Activated CD4-positive, alpha-beta memory T cell treated with anti-CD3 and anti-CD28 coated beads, Interleukin-2, amount 10 ng/mL, durations not matched to agents 7 days and 5 days (primary cell): Measurements from ENCODE around the gene FOSL1. TPM values are rescaled to one million over a fixed set of nuclear protein-coding genes. Genes with fewer than 3 reads are reported as not detected.
A peak's percentile ranks its signal among the peaks of the same experiment; 100 is the strongest.

Experiments used
- CTCF ChIA-PET: fragments of 350-600 bp; sonication (Branson Sonifier 250); formaldehyde crosslinking; loops from one replicate; lab custom pipeline; 2021; ENCODE audit warnings: antibody characterized with exemption, inconsistent platforms; lab: Charles Lee
- POLR2A ChIA-PET: fragments of 350-600 bp; sonication (Branson Sonifier 250); formaldehyde crosslinking; loops from one replicate; lab custom pipeline; 2021; ENCODE audit warnings: antibody characterized with exemption; lab: Charles Lee
- DNase-seq: peaks from one replicate; pipeline ENCODE4 v3.0.0-alpha.2; 2020
- H3K27ac Mint-ChIP-seq: one replicate; pipeline ENCODE4 v1.8.0; 2021; ENCODE audit warnings: mild to moderate bottlenecking, mixed read lengths
- H3K27me3 Mint-ChIP-seq: one replicate; pipeline ENCODE4 v1.8.0; 2021; ENCODE audit warnings: mixed read lengths
- H3K36me3 Mint-ChIP-seq: one replicate; pipeline ENCODE4 v1.8.0; 2021; ENCODE audit warnings: low read depth, mixed read lengths
- H3K4me1 Mint-ChIP-seq: one replicate; pipeline ENCODE4 v1.8.0; 2021; ENCODE audit warnings: mixed read lengths
- H3K4me3 Mint-ChIP-seq: one replicate; pipeline ENCODE4 v1.8.0; 2021; ENCODE audit warnings: mild to moderate bottlenecking, mixed read lengths
- H3K9me3 Mint-ChIP-seq: one replicate; pipeline ENCODE4 v1.8.0; 2021; ENCODE audit warnings: mixed read lengths
- total RNA-seq, 2 experiments: library from RNA; stranded (reverse); gene quantifications; one replicate each; pipeline ENCODE4 v1.2.3, GENCODE V29; 2021

FOSL1 gene
- total RNA-seq, 2 experiments from 2014 or later, result 4.5 to 5.0 TPM

- Mint-ChIP-seq H3K27me3 (peaks cover 9% of the 10 kb centered on the region), H3K4me1 (peaks cover 28% of the 10 kb centered on the region), H3K4me3 (no peak overlapping the region), H3K9me3 (no peaks in the 10 kb centered on the region), H3K27ac (no peak overlapping the region), H3K36me3 (no peaks in the 10 kb centered on the region)
- CTCF ChIA-PET, result interaction anchor here (4.0 kb wide), 1 partner anchor 15 kb away, joined by 56 read pairs; the partner anchor contains the start of genes CCDC85B and FIBP
- POLR2A ChIA-PET, result interaction anchor here (0.7 to 8.8 kb wide), 2 partner anchors 15 kb away, joined by 3 to 185 read pairs; partner anchors contain the start of genes C11orf68, CCDC85B and FIBP
- no peak for DNase-seq
Measured at GRCh38 chr11:65903715-65904114, 3.5 kb upstream of the FOSL1 start.

- no peak for DNase-seq
- Mint-ChIP-seq H3K9me3 (no peaks in the 10 kb centered on the region), H3K27ac (no peak overlapping the region), H3K27me3 (peaks cover 9% of the 10 kb centered on the region), H3K36me3 (no peaks in the 10 kb centered on the region), H3K4me1 (peaks cover 32% of the 10 kb centered on the region), H3K4me3 (no peak overlapping the region)
- POLR2A ChIA-PET, result interaction anchor here (1.7 to 8.8 kb wide), 3 partner anchors 13 to 15 kb away, joined by 8 to 185 read pairs (median 41); partner anchors contain the start of genes C11orf68, CCDC85B, DRAP1 and FIBP
- CTCF ChIA-PET, result interaction anchor here (1.0 to 4.0 kb wide), 2 partner anchors 10 to 14 kb away, joined by 3 to 56 read pairs; partner anchors contain the start of genes CCDC85B and FIBP
Measured at GRCh38 chr11:65903068-65903481, 2.9 kb upstream of the FOSL1 start.

GRCh38 chr11:65900899-65901180 is 652 bp upstream of the FOSL1 start:
- Mint-ChIP-seq H3K4me3 (peak overlapping the region; percentile 52), H3K9me3 (no peaks in the 10 kb centered on the region), H3K27me3 (peaks cover 4% of the 10 kb centered on the region), H3K36me3 (peaks cover 7% of the 10 kb centered on the region), H3K27ac (peak overlapping the region; percentile 73), H3K4me1 (peaks cover 51% of the 10 kb centered on the region)
- ChIA-PET CTCF (interaction anchor here (0.6 to 4.0 kb wide), 7 partner anchors 9 to 190 kb away, joined by 3 to 56 read pairs (median 6); partner anchors contain the start of genes CCDC85B, FIBP and MUS81), POLR2A (interaction anchor here (0.8 to 8.8 kb wide), 16 partner anchors 9 to 111 kb away, joined by 3 to 185 read pairs (median 4); partner anchors contain the start of genes BANF1, C11orf68, CCDC85B and CFL1)
- no peak for DNase-seq

GRCh38 chr11:65899356-65900124 is 648 bp downstream of the FOSL1 start:
- H3K9me3 Mint-ChIP-seq, result no peaks in the 10 kb centered on the region
- peak overlapping the region; percentile 66 for H3K27ac Mint-ChIP-seq
- peaks cover 58% of the 10 kb centered on the region for H3K4me1 Mint-ChIP-seq
- ChIA-PET POLR2A (interaction anchor here (1.3 to 8.8 kb wide), 9 partner anchors 11 to 187 kb away, joined by 3 to 185 read pairs (median 17); partner anchors contain the start of genes C11orf68, CCDC85B, CFL1 and DRAP1), CTCF (interaction anchor here (1.3 to 4.0 kb wide), 6 partner anchors 11 to 188 kb away, joined by 3 to 73 read pairs (median 13); partner anchors contain the start of genes CCDC85B, FIBP and MUS81)
- peaks cover 13% of the 10 kb centered on the region for H3K36me3 Mint-ChIP-seq
- peaks cover 4% of the 10 kb centered on the region for H3K27me3 Mint-ChIP-seq
- DNase-seq, result peak; percentile 77
- peak overlapping the region; percentile 69 for H3K4me3 Mint-ChIP-seq

GRCh38 chr11:65898656-65899355 is 1.4 kb downstream of the FOSL1 start:
- Mint-ChIP-seq H3K4me1 (peaks cover 64% of the 10 kb centered on the region), H3K9me3 (no peaks in the 10 kb centered on the region), H3K36me3 (peaks cover 16% of the 10 kb centered on the region), H3K4me3 (peak overlapping the region; percentile 78), H3K27me3 (peaks cover 4% of the 10 kb centered on the region), H3K27ac (peak overlapping the region; percentile 75)
- ChIA-PET POLR2A (interaction anchor here (0.6 to 8.8 kb wide), 7 partner anchors 8 to 187 kb away, joined by 3 to 185 read pairs (median 4); partner anchors contain the start of genes C11orf68, CCDC85B, CFL1 and FIBP), CTCF (interaction anchor here (1.4 to 3.2 kb wide), 4 partner anchors 10 to 39 kb away, joined by 3 to 73 read pairs (median 13); partner anchors contain the start of genes CCDC85B, FIBP and MUS81)
- no peak for DNase-seq

GRCh38 chr11:65897020-65897471 is 3.1 kb downstream of the FOSL1 start:
- Mint-ChIP-seq H3K27me3 (peaks cover under 1% of the 10 kb centered on the region), H3K4me3 (peak overlapping the region; percentile 46), H3K9me3 (no peaks in the 10 kb centered on the region), H3K4me1 (peaks cover 72% of the 10 kb centered on the region), H3K27ac (peak overlapping the region; percentile 70), H3K36me3 (peaks cover 16% of the 10 kb centered on the region)
- DNase-seq, result no peak
- POLR2A ChIA-PET, result interaction anchor here (1.0 to 8.8 kb wide), 6 partner anchors 9 to 38 kb away, joined by 3 to 185 read pairs (median 12); partner anchors contain the start of genes C11orf68, CCDC85B, CFL1 and FIBP
- CTCF ChIA-PET, result interaction anchor here (0.6 to 3.2 kb wide), 4 partner anchors 8 to 91 kb away, joined by 3 to 73 read pairs (median 14); partner anchors contain the start of genes CCDC85B and FIBP

- no peak overlapping the region for H3K4me3 Mint-ChIP-seq
- ChIA-PET POLR2A (interaction anchor here (0.6 to 8.8 kb wide), 8 partner anchors 8 to 66 kb away, joined by 3 to 185 read pairs (median 6); partner anchors contain the start of genes C11orf68, CCDC85B, CFL1 and DRAP1), CTCF (interaction anchor here (0.6 to 3.2 kb wide), 5 partner anchors 7 to 92 kb away, joined by 3 to 73 read pairs (median 6); partner anchors contain the start of genes CCDC85B and FIBP)
- no peaks in the 10 kb centered on the region for H3K27me3 Mint-ChIP-seq
- H3K36me3 Mint-ChIP-seq, result peaks cover 16% of the 10 kb centered on the region
- H3K4me1 Mint-ChIP-seq, result peaks cover 65% of the 10 kb centered on the region
- no peaks in the 10 kb centered on the region for H3K9me3 Mint-ChIP-seq
- no peak for DNase-seq
- H3K27ac Mint-ChIP-seq, result peak overlapping the region; percentile 70
Measured at GRCh38 chr11:65896034-65896999, 3.9 kb downstream of the FOSL1 start.

GRCh38 chr11:65895482-65895981 is 4.7 kb downstream of the FOSL1 start:
- H3K9me3 Mint-ChIP-seq, result no peaks in the 10 kb centered on the region
- peak overlapping the region; percentile 69 for H3K27ac Mint-ChIP-seq
- no peaks in the 10 kb centered on the region for H3K27me3 Mint-ChIP-seq
- CTCF ChIA-PET, result interaction anchor here (0.6 to 1.7 kb wide), 4 partner anchors 11 to 151 kb away, joined by 3 to 8 read pairs (median 4); no protein-coding TSS in a partner anchor
- POLR2A ChIA-PET, result interaction anchor here (0.6 to 8.8 kb wide), 5 partner anchors 7 to 67 kb away, joined by 3 to 185 read pairs (median 7); partner anchors contain the start of genes C11orf68, CCDC85B, CFL1 and DRAP1
- H3K36me3 Mint-ChIP-seq, result peaks cover 16% of the 10 kb centered on the region
- peaks cover 57% of the 10 kb centered on the region for H3K4me1 Mint-ChIP-seq
- DNase-seq, result no peak
- no peak overlapping the region for H3K4me3 Mint-ChIP-seq

GRCh38 chr11:65894034-65894591 is 6.1 kb downstream of the FOSL1 start:
- Mint-ChIP-seq H3K27ac (peak overlapping the region; percentile 89), H3K27me3 (no peaks in the 10 kb centered on the region), H3K9me3 (no peaks in the 10 kb centered on the region), H3K36me3 (peaks cover 16% of the 10 kb centered on the region), H3K4me1 (peaks cover 69% of the 10 kb centered on the region), H3K4me3 (peak overlapping the region; percentile 97)
- CTCF ChIA-PET, result interaction anchor here (0.8 to 1.9 kb wide), 11 partner anchors 9 to 279 kb away, joined by 3 to 13 read pairs (median 3); partner anchors contain the start of genes MUS81 and PCNX3
- POLR2A ChIA-PET, result interaction anchor here (0.8 to 11.5 kb wide), 13 partner anchors 8 to 473 kb away, joined by 3 to 284 read pairs (median 6); partner anchors contain the start of genes BANF1, C11orf68, CFL1 and EIF1AD
- DNase-seq, result peak; percentile 67

GRCh38 chr11:65892661-65893317 is 7.4 kb downstream of the FOSL1 start:
- H3K4me3 Mint-ChIP-seq, result peak overlapping the region; percentile 97
- peaks cover 72% of the 10 kb centered on the region for H3K4me1 Mint-ChIP-seq

More at GRCh38 chr11:65892661-65893317, 7.4 kb downstream of the FOSL1 start:
- no peak for DNase-seq
- ChIA-PET POLR2A (interaction anchor here (1.0 to 11.5 kb wide), 14 partner anchors 7 to 758 kb away, joined by 3 to 284 read pairs (median 6); partner anchors contain the start of genes BANF1, C11orf68, CFL1 and EIF1AD), CTCF (interaction anchor here (0.6 to 10.0 kb wide), 8 partner anchors 8 to 315 kb away, joined by 3 to 251 read pairs (median 3); partner anchors contain the start of genes CFL1 and MUS81)
- Mint-ChIP-seq H3K36me3 (peaks cover 22% of the 10 kb centered on the region), H3K9me3 (no peaks in the 10 kb centered on the region), H3K27me3 (no peaks in the 10 kb centered on the region), H3K27ac (peak overlapping the region; percentile 89)
